ENCODE data around the gene PTH2.

The PTH2 gene

GRCh38 chr19:49390131-49390928 is 32.9 kb downstream of the PTH2 start:
- Histone ChIP-seq H3K4me2 (ENCODE audit: low read depth, low read length) (no peak overlapping the region), H3K27ac (ENCODE audit: low read length) (no peak overlapping the region)

GRCh38 chr19:49389406-49389805 is 33.8 kb downstream of the PTH2 start:
- no peak for DNase-seq
- no peak overlapping the region for H3K4me2 ChIP-seq (ENCODE audit: low read depth, low read length)

More at GRCh38 chr19:49390131-49390928, 32.9 kb downstream of the PTH2 start:
- Histone ChIP-seq H3F3A (ENCODE audit: insufficient read depth, low read length) (peaks cover 7% of the 10 kb centered on the region), H3K4me3 (ENCODE audit: low read length) (no peak overlapping the region), H2AFZ (ENCODE audit: low read length) (no peak overlapping the region), H3K79me2 (ENCODE audit: low read length) (no peaks in the 10 kb centered on the region), H3K9me3 (replicated peaks; ENCODE audit: insufficient read depth, low read length) (no peaks in the 10 kb centered on the region), H3K27me3 (replicated peaks; ENCODE audit: insufficient read depth, low read length) (peaks cover 59% of the 10 kb centered on the region), H4K20me1 (ENCODE audit: insufficient read depth, low read length) (no peaks in the 10 kb centered on the region), H3K9me2 (replicated peaks; ENCODE audit: insufficient read depth, low read length) (no peaks in the 10 kb centered on the region), H3K4me1 (ENCODE audit: low read length) (no peaks in the 10 kb centered on the region), H3K36me3 (replicated peaks; ENCODE audit: insufficient read depth, low read length) (no peaks in the 10 kb centered on the region), H3K9ac (ENCODE audit: low read length) (no peak overlapping the region)
- TF ChIP-seq EZH2 (optimal IDR thresholded peaks at IDR 0.05; ENCODE audit: low read depth, low read length) (no peak), CTCF (IDR thresholded peaks at IDR 0.05; ENCODE audit: low read length) (no peak), EZH2phosphoT487 (IDR thresholded peaks at IDR 0.05; ENCODE audit: low read length) (no peak)
- DNase-seq: no peak

GRCh38 chr19:49387936-49388372 is 35.3 kb downstream of the PTH2 start, which contains the start of gene KASH5:
TSS of gene KASH5 (plus strand) at chr19:49388249. CDS start at chr19:49390884, 2,635 bp downstream.
- TF ChIP-seq CTCF (IDR thresholded peaks at IDR 0.05; ENCODE audit: low read length) (no peak), EZH2 (optimal IDR thresholded peaks at IDR 0.05; ENCODE audit: low read depth, low read length) (no peak), EZH2phosphoT487 (IDR thresholded peaks at IDR 0.05; ENCODE audit: low read length) (no peak)
- Histone ChIP-seq H3K27ac (ENCODE audit: low read length) (no peak within 1 kb of the TSS), H3F3A (ENCODE audit: insufficient read depth, low read length) (peaks cover 7% of the 10 kb centered on the region), H3K4me2 (ENCODE audit: low read depth, low read length) (peak within 1 kb of the TSS; percentile 56; the same call in 1 of the 2 replicates), H3K27me3 (replicated peaks; ENCODE audit: insufficient read depth, low read length) (peaks cover 44% of the 10 kb centered on the region), H2AFZ (ENCODE audit: low read length) (peak within 1 kb of the TSS; percentile 70), H4K20me1 (ENCODE audit: insufficient read depth, low read length) (no peaks in the 10 kb centered on the region), H3K36me3 (replicated peaks; ENCODE audit: insufficient read depth, low read length) (no peaks in the 10 kb centered on the region), H3K9ac (ENCODE audit: low read length) (peak within 1 kb of the TSS; percentile 42; the same call in 1 of the 2 replicates), H3K9me3 (replicated peaks; ENCODE audit: insufficient read depth, low read length) (no peaks in the 10 kb centered on the region), H3K4me3 (ENCODE audit: low read length) (peak within 1 kb of the TSS; percentile 33; the same call in 1 of the 2 replicates), H3K4me1 (ENCODE audit: low read length) (no peaks in the 10 kb centered on the region), H3K79me2 (ENCODE audit: low read length) (no peaks in the 10 kb centered on the region), H3K9me2 (replicated peaks; ENCODE audit: insufficient read depth, low read length) (no peaks in the 10 kb centered on the region)
- peak; percentile 89 for DNase-seq

More at GRCh38 chr19:49389406-49389805, 33.8 kb downstream of the PTH2 start:
- Histone ChIP-seq H2AFZ (ENCODE audit: low read length) (no peak overlapping the region), H3K4me3 (ENCODE audit: low read length) (no peak overlapping the region), H4K20me1 (ENCODE audit: insufficient read depth, low read length) (no peaks in the 10 kb centered on the region), H3K4me1 (ENCODE audit: low read length) (no peaks in the 10 kb centered on the region), H3K27ac (ENCODE audit: low read length) (no peak overlapping the region), H3F3A (ENCODE audit: insufficient read depth, low read length) (peaks cover 7% of the 10 kb centered on the region), H3K79me2 (ENCODE audit: low read length) (no peaks in the 10 kb centered on the region), H3K36me3 (replicated peaks; ENCODE audit: insufficient read depth, low read length) (no peaks in the 10 kb centered on the region), H3K9me3 (replicated peaks; ENCODE audit: insufficient read depth, low read length) (no peaks in the 10 kb centered on the region), H3K9me2 (replicated peaks; ENCODE audit: insufficient read depth, low read length) (no peaks in the 10 kb centered on the region), H3K27me3 (replicated peaks; ENCODE audit: insufficient read depth, low read length) (peaks cover 52% of the 10 kb centered on the region), H3K9ac (ENCODE audit: low read length) (no peak overlapping the region)
- TF ChIP-seq EZH2phosphoT487 (IDR thresholded peaks at IDR 0.05; ENCODE audit: low read length): no peak

- Histone ChIP-seq H3K27ac (ENCODE audit: low read length) (no peak overlapping the region), H3K4me3 (ENCODE audit: low read length) (no peak overlapping the region), H3K27me3 (replicated peaks; ENCODE audit: insufficient read depth, low read length) (peaks cover 25% of the 10 kb centered on the region), H3F3A (ENCODE audit: insufficient read depth, low read length) (no peaks in the 10 kb centered on the region), H2AFZ (ENCODE audit: low read length) (no peak overlapping the region), H3K4me1 (ENCODE audit: low read length) (no peaks in the 10 kb centered on the region), H3K9me3 (replicated peaks; ENCODE audit: insufficient read depth, low read length) (no peaks in the 10 kb centered on the region), H3K9ac (ENCODE audit: low read length) (no peak overlapping the region), H3K9me2 (replicated peaks; ENCODE audit: insufficient read depth, low read length) (no peaks in the 10 kb centered on the region), H4K20me1 (ENCODE audit: insufficient read depth, low read length) (no peaks in the 10 kb centered on the region), H3K36me3 (replicated peaks; ENCODE audit: insufficient read depth, low read length) (no peaks in the 10 kb centered on the region), H3K4me2 (ENCODE audit: low read depth, low read length) (no peak overlapping the region), H3K79me2 (ENCODE audit: low read length) (no peaks in the 10 kb centered on the region)
- TF ChIP-seq EZH2 (optimal IDR thresholded peaks at IDR 0.05; ENCODE audit: low read depth, low read length) (no peak), CTCF (IDR thresholded peaks at IDR 0.05; ENCODE audit: low read length) (no peak), EZH2phosphoT487 (IDR thresholded peaks at IDR 0.05; ENCODE audit: low read length) (no peak)
- no peak for DNase-seq
These were observed 39.6 kb downstream of the PTH2 start for GRCh38 chr19:49383599-49383998.

Data from MM.1S (cell line).